HepG2 (cell line): Measurements from ENCODE around the gene UNC13D. TPM values are rescaled to one million over a fixed set of nuclear protein-coding genes. Genes with fewer than 3 reads are reported as not detected.

Experiments
- GABPA ChIP-seq, 2 experiments: IDR thresholded peaks; 2 replicates each; pipeline ENCODE4 v1.6.1; 2011 to 2016; ENCODE audit warnings: low read depth in 2 of 2, low read length in 1 of 2, missing biosample characterization in 1 of 2, missing genetic modification characterization in 1 of 2
- HMG20B ChIP-seq: conservative IDR thresholded peaks from 2 replicates; pipeline ENCODE4 v1.6.1; 2016; ENCODE audit warnings: missing genetic modification reagents, missing compliant biosample characterization
- IKZF4 ChIP-seq: sonication (generic); formaldehyde crosslinking; IDR thresholded peaks from 2 replicates; pipeline ENCODE4 v1.5.1; 2020; ENCODE audit warnings: borderline replicate concordance, mild to moderate bottlenecking, low read depth, missing genetic modification reagents; ENCODE audit errors: not compliant biosample characterization
- IRX3 ChIP-seq: sonication (generic); formaldehyde crosslinking; IDR thresholded peaks from 2 replicates; pipeline ENCODE4 v1.8.1; 2023; ENCODE audit warnings: mild to moderate bottlenecking, low read depth, missing genetic modification reagents, borderline replicate concordance
- KMT2B ChIP-seq: IDR thresholded peaks from 2 replicates; pipeline ENCODE4 v1.6.1; 2016; ENCODE audit warnings: missing genetic modification reagents, missing compliant biosample characterization
- MEIS2 ChIP-seq: sonication (generic); formaldehyde crosslinking; IDR thresholded peaks from 2 replicates; pipeline ENCODE4 v1.9.0; 2021; ENCODE audit warnings: mild to moderate bottlenecking, missing genetic modification reagents
- PRMT3 ChIP-seq: sonication (generic); formaldehyde crosslinking; IDR thresholded peaks from 2 replicates; pipeline ENCODE4 v1.8.1; 2022; ENCODE audit warnings: low read depth, mild to moderate bottlenecking, moderate library complexity, missing genetic modification reagents, borderline replicate concordance
- ZBTB7B ChIP-seq: sonication (generic); formaldehyde crosslinking; IDR thresholded peaks from 2 replicates; pipeline ENCODE4 v1.4.0; 2020; ENCODE audit warnings: missing genetic modification reagents
- ZFX ChIP-seq: sonication (generic); formaldehyde crosslinking; IDR thresholded peaks from 2 replicates; pipeline ENCODE4 v1.4.0; 2020; ENCODE audit warnings: mild to moderate bottlenecking, low read depth, missing genetic modification reagents, moderate library complexity
- ZNF263 ChIP-seq: sonication (generic); formaldehyde crosslinking; IDR thresholded peaks from 2 replicates; pipeline ENCODE4 v1.4.0; 2020; ENCODE audit warnings: missing genetic modification reagents
- ZNF34 ChIP-seq: sonication (generic); formaldehyde crosslinking; IDR thresholded peaks from 2 replicates; pipeline ENCODE4 v1.4.0; 2020; ENCODE audit warnings: mild to moderate bottlenecking, missing genetic modification reagents, borderline replicate concordance
- ZNF354B ChIP-seq: sonication (generic); formaldehyde crosslinking; IDR thresholded peaks from 2 replicates; pipeline ENCODE4 v1.8.0; 2022; ENCODE audit warnings: mild to moderate bottlenecking, missing genetic modification reagents
- ZNF430 ChIP-seq: sonication (generic); formaldehyde crosslinking; IDR thresholded peaks from 2 replicates; pipeline ENCODE4 v1.9.0; 2021; ENCODE audit warnings: mild to moderate bottlenecking, missing genetic modification reagents
- ZNF564 ChIP-seq: sonication (generic); formaldehyde crosslinking; IDR thresholded peaks from 2 replicates; pipeline ENCODE4 v1.8.1; 2023; ENCODE audit warnings: mild to moderate bottlenecking, missing genetic modification reagents
- ZNF83 ChIP-seq: sonication (generic); formaldehyde crosslinking; IDR thresholded peaks from 2 replicates; pipeline ENCODE4 v1.4.0; 2020; ENCODE audit warnings: missing genetic modification reagents, mild to moderate bottlenecking, borderline replicate concordance
- polyA plus RNA-seq, 8 experiments: library from polyadenylated mRNA; depleted of rRNA in 3 of 8; stranded (reverse) in 7 of 8; unstranded in 1 of 8; fragments of >200 nt; fragmentation: Illumina TruSeq in 4 of 8; extraction: Trizol in 4 of 8; gene quantifications; 2 replicates each; pipeline versions ENCODE4 v1.2.1 to v1.2.3, GENCODE V29; 2011 to 2016; ENCODE audit warnings: low read depth in 4 of 8, missing spikeins in 1 of 8, mixed read lengths in 1 of 8; ENCODE audit not compliant: insufficient read depth in 1 of 8
- total RNA-seq, 5 experiments: library from RNA; depleted of rRNA; stranded (reverse); fragments of >200 nt; fragmentation: Illumina TruSeq; extraction: Trizol; gene quantifications; 2 replicates each; pipeline ENCODE4 v1.2.3, GENCODE V29; 2016; ENCODE audit warnings: low read depth in 1 of 5
- TF ChIP-seq, protein P1 (sequence below): sonication (generic); formaldehyde crosslinking; IDR thresholded peaks from 2 replicates; pipeline ENCODE4 v1.5.1; 2020; ENCODE audit warnings: missing genetic modification reagents, mild to moderate bottlenecking, borderline replicate concordance
- TF ChIP-seq, protein P2 (sequence below): sonication (generic); formaldehyde crosslinking; IDR thresholded peaks from 2 replicates; pipeline ENCODE4 v1.5.0; 2020; ENCODE audit warnings: missing genetic modification reagents
- TF ChIP-seq, protein P3 (sequence below), 2 experiments: IDR thresholded peaks; 2 replicates each; pipeline ENCODE4 v1.6.1; 2011 to 2012; ENCODE audit warnings: low read length in 2 of 2, borderline replicate concordance in 1 of 2, low read depth in 1 of 2, mild to moderate bottlenecking in 1 of 2, moderate library complexity in 1 of 2
- TF ChIP-seq, protein P4 (sequence below): sonication (generic); formaldehyde crosslinking; IDR thresholded peaks from 2 replicates; pipeline ENCODE4 v1.5.0; 2020; ENCODE audit warnings: missing genetic modification reagents

Gene UNC13D
- total and polyA plus RNA-seq, 2 of the 13 experiments (the other 11 are each of a cell fraction or from before 2014, with no cell fraction given): 29.7 to 42.7 TPM

DNA sequence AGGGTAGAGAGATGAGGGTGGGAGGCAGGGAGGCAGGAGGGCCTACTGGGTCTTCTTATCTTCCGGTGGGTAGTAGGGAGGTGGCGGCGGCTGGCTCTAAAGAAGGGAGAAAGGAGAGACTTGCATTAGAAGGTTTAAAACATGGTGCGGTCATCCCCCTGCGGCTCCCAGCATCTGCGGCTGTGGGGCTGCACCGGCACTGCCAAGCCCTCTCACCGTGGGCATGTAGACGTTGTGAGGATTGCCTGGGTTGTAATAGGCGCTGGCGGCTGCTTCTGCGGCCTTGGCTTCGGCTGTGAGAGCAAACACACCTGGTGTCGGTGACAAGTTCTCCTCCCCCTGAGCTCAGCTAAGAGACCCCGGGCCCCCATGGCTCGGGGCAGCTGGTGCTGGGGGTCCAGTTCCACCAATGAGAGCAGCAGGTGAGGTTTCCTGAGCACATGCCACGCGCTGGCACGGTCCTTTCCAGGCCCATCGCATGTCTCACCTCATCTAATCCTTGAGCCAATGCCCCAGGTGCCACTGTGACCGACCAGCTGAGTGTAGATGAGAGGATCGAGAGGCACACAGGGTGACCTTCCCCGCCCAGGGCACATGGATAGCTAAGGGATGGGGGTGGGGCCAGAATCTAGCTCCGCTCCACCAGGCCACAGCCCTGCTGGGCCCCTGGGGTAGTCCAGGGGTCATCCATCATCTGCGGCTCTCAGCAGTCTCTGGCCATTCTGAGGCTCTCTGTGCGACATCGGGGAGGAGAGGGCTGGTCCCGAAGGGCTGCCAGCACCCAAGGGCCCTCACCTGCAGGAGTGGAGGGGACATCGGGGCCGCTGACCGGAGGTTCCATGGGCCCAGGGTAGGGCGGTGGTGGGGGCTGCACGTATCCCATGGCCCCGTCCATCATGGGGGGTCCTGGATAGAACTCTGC lies 2.7 kb upstream of the UNC13D start (continued):
- TF ChIP-seq, protein P1, sequence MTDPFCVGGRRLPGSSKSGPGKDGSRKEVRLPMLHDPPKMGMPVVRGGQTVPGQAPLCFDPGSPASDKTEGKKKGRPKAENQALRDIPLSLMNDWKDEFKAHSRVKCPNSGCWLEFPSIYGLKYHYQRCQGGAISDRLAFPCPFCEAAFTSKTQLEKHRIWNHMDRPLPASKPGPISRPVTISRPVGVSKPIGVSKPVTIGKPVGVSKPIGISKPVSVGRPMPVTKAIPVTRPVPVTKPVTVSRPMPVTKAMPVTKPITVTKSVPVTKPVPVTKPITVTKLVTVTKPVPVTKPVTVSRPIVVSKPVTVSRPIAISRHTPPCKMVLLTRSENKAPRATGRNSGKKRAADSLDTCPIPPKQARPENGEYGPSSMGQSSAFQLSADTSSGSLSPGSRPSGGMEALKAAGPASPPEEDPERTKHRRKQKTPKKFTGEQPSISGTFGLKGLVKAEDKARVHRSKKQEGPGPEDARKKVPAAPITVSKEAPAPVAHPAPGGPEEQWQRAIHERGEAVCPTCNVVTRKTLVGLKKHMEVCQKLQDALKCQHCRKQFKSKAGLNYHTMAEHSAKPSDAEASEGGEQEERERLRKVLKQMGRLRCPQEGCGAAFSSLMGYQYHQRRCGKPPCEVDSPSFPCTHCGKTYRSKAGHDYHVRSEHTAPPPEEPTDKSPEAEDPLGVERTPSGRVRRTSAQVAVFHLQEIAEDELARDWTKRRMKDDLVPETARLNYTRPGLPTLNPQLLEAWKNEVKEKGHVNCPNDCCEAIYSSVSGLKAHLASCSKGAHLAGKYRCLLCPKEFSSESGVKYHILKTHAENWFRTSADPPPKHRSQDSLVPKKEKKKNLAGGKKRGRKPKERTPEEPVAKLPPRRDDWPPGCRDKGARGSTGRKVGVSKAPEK (CRISPR knock-in tag): no peak
- TF ChIP-seq, protein P2, sequence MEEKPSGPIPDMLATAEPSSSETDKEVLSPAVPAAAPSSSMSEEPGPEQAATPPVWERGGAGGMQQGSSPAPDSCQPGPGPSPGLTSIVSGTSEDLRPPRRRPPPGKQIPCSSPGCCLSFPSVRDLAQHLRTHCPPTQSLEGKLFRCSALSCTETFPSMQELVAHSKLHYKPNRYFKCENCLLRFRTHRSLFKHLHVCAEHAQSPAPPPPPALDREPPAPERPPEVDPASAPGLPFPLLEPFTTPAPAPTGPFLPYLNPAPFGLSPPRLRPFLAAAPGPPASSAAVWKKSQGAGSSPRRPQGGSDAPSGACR: peak; percentile 82
- peak; percentile 99 for TF ChIP-seq ZBTB7B
- TF ChIP-seq, protein P3, sequence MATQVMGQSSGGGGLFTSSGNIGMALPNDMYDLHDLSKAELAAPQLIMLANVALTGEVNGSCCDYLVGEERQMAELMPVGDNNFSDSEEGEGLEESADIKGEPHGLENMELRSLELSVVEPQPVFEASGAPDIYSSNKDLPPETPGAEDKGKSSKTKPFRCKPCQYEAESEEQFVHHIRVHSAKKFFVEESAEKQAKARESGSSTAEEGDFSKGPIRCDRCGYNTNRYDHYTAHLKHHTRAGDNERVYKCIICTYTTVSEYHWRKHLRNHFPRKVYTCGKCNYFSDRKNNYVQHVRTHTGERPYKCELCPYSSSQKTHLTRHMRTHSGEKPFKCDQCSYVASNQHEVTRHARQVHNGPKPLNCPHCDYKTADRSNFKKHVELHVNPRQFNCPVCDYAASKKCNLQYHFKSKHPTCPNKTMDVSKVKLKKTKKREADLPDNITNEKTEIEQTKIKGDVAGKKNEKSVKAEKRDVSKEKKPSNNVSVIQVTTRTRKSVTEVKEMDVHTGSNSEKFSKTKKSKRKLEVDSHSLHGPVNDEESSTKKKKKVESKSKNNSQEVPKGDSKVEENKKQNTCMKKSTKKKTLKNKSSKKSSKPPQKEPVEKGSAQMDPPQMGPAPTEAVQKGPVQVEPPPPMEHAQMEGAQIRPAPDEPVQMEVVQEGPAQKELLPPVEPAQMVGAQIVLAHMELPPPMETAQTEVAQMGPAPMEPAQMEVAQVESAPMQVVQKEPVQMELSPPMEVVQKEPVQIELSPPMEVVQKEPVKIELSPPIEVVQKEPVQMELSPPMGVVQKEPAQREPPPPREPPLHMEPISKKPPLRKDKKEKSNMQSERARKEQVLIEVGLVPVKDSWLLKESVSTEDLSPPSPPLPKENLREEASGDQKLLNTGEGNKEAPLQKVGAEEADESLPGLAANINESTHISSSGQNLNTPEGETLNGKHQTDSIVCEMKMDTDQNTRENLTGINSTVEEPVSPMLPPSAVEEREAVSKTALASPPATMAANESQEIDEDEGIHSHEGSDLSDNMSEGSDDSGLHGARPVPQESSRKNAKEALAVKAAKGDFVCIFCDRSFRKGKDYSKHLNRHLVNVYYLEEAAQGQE (IDR thresholded peaks at IDR 0.05; ENCODE audit: borderline replicate concordance in 1 of 2, low read depth in 1 of 2, low read length in 2 of 2): no peak; a peak in 1 of 4 replicates
- TF ChIP-seq, protein P4, sequence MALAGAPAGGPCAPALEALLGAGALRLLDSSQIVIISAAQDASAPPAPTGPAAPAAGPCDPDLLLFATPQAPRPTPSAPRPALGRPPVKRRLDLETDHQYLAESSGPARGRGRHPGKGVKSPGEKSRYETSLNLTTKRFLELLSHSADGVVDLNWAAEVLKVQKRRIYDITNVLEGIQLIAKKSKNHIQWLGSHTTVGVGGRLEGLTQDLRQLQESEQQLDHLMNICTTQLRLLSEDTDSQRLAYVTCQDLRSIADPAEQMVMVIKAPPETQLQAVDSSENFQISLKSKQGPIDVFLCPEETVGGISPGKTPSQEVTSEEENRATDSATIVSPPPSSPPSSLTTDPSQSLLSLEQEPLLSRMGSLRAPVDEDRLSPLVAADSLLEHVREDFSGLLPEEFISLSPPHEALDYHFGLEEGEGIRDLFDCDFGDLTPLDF (CRISPR knock-in tag): peak; percentile 35; the same call in 1 of the 2 replicates
- TF ChIP-seq ZNF263 (CRISPR knock-in tag): peak; percentile 82
- TF ChIP-seq HMG20B (CRISPR knock-in tag): peak; percentile 97
- peak; percentile 90 for TF ChIP-seq ZFX (CRISPR knock-in tag)
- no peak for TF ChIP-seq IKZF4
- TF ChIP-seq ZNF564: no peak; the same call in none of the 2 replicates
- TF ChIP-seq GABPA (IDR thresholded peaks at IDR 0.05; ENCODE audit: low read depth, low read length): no peak
- no peak for TF ChIP-seq GABPA (CRISPR knock-in tag; IDR thresholded peaks at IDR 0.05; ENCODE audit: low read depth)
- peak; percentile 95; the same call in 1 of the 2 replicates for TF ChIP-seq ZNF83 (CRISPR knock-in tag)
- TF ChIP-seq MEIS2 (CRISPR knock-in tag): peak; percentile 99
- no peak for TF ChIP-seq IRX3
- no peak; the same call in none of the 2 replicates for TF ChIP-seq KMT2B (CRISPR knock-in tag)
- no peak for TF ChIP-seq ZNF354B (CRISPR knock-in tag)
- TF ChIP-seq ZNF34: no peak; the same call in 1 of the 2 replicates
- TF ChIP-seq ZNF430 (CRISPR knock-in tag): peak; percentile 89
- TF ChIP-seq PRMT3 (CRISPR knock-in tag): no peak
